Regular cardiac myocyte (primary cell): ENCODE measurements around the gene DPF1. TPM values are rescaled to one million over a fixed set of nuclear protein-coding genes. Genes with fewer than 3 reads are reported as not detected.

ENCODE experiments used
- total RNA-seq: library from RNA; depleted of rRNA; stranded (reverse); fragments of >200 nt; gene quantifications from 2 replicates; pipeline ENCODE4 v1.2.3, GENCODE V29; 2014

The DPF1 gene
- 0.28 and 3.5 TPM in 2 replicates for total RNA-seq

GRCh38 chr19:38224014-38224862 lies at the start of gene DPF1:
Gene DPF1 (minus strand): TSS chr19:38224222. CDS start chr19:38224142, 80 bp downstream.

GRCh38 chr19:38264486-38265212 lies 40.6 kb upstream of the DPF1 start, which contains the start of gene SPINT2:
Gene SPINT2 (plus strand): TSS chr19:38264573. CDS start chr19:38264893, 320 bp downstream.

Other genes with a start within 250 kb of the DPF1 start
- gene PPP1R14A, start 32.2 kb upstream of the DPF1 start, total RNA-seq: 6.3 and 29.6 TPM in 2 replicates
- 3.3 and 10.7 TPM in 2 replicates for gene SPINT2, start 40.4 kb upstream of the DPF1 start, total RNA-seq
- not detected in 2 replicates for gene C19orf33, start 80.0 kb upstream of the DPF1 start, total RNA-seq
- 90.5 and 93.9 TPM in 2 replicates for gene YIF1B, start 91.7 kb upstream of the DPF1 start, total RNA-seq
- gene KCNK6, start 95.6 kb upstream of the DPF1 start, total RNA-seq: 7.1 and 11.3 TPM in 2 replicates
- 0.38 and 0.85 TPM in 2 replicates for gene CATSPERG, start 111.6 kb upstream of the DPF1 start, total RNA-seq
- 368 and 478 TPM in 2 replicates for gene PSMD8, start 150.3 kb upstream of the DPF1 start, total RNA-seq
- 0.28 and 0.77 TPM in 2 replicates for gene GGN, start 163.8 kb upstream of the DPF1 start, total RNA-seq
- 2.5 and 3.3 TPM in 2 replicates for gene SPRED3, start 164.5 kb upstream of the DPF1 start, total RNA-seq
- gene FAM98C, start 178.9 kb upstream of the DPF1 start, total RNA-seq: 9.0 and 9.6 TPM in 2 replicates
- gene RASGRP4, start 202.0 kb upstream of the DPF1 start, total RNA-seq: not detected in 2 replicates
- under 0.01 and 1.1 TPM in 2 replicates for gene RYR1, start 209.5 kb upstream of the DPF1 start, total RNA-seq